ENCODE data around the gene LPAR4.
A peak's percentile ranks its signal among the peaks of the same experiment; 100 is the strongest.
"Not testable (repeated sequence)": the region's sequence is repeated elsewhere in the genome, so short reads cannot be mapped to it uniquely, and the experiment has no call there.

LPAR4 gene

DNA sequence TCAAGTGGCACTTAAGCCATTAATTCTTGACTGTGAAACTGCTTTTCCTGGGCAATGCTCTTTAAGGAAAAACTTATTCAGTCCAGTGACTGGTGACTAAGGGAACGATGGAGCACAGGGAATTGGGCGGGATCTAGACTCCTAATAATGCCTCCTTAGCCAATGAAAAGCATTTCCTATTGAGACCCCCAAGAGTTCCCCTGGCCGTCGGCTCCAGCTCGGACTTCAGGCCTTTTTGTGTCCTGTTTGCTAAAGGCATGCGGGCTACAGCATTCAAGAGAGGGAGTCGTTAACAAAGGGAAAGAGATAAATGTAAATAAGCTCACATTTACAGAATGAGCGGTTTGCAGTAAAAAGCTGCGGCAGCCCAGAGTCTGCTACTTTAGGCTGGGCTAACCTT lies at the start of gene LPAR4:
Gene LPAR4 (plus strand): TSS at position 232 of the 400 bp plus-strand sequence. CDS start 7,150 bp downstream, outside the sequence.
- DNase-seq (ENCODE audit: low read depth in 2 of 2) = peak in 1 of 2 experiments; percentile 7

DNA sequence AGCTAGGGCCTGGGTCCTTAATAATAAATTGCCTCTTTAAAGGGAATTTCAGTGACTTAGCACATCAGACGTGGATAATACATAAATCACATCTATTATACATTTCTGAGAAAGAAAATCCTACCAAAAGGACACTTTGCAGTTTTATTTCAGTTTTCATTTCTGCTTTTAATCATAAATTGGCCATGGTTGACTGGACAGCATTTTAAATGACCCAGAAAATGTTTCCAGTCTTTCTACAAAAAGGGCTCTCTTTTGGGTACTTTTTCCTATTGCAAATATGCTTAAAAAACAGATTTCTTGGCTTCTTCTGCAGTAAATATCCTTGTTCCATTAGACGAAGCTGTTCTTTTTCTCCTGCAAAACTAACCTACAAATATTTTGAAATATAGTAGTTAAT lies 41.4 kb upstream of the LPAR4 start:
- DNase-seq (ENCODE audit: low read depth in 2 of 2) = no peak

DNA sequence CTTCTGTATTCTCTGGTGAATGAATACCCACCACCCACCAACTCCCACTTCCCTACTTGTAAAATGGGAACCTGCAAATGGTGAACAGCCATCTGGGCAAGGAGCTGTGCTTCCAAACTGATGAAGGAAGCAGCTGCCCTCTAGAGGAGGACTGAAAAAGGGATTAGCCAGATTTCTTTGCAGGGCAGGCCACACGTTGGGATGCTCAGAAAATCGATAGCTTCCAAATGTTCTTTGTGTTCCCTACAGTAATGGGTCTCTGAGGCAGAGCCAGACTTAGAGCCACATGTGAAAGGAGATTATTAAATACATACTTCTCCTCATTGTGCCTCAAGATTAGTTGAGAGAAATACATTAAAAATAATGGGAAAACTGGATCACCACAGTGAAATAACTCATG lies 39.3 kb upstream of the LPAR4 start:
- peak; percentile 7 to 10 for DNase-seq (ENCODE audit: low read depth in 2 of 2)

GRCh38 chrX:78708816-78709215 lies 38.7 kb upstream of the LPAR4 start:
- peak in 1 of 2 experiments; percentile 3 for DNase-seq (ENCODE audit: low read depth in 2 of 2)

DNA sequence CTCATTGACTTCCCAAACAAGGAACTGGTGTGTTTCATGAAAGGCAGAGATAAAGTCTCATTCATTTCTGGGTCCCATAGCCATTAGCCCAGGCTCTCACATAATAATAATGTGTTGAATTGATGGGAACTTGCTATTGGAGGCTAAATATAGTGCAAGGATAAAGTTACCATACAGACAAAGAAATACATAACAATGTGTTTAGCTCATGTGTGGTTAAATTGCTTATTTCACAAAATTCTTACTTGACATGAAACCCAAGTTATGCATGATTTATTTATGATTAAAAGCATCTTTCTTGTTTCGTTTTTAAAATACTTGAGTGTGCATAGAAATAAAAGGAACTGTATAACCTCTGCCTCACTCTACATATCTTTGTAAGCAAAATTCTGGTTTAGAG lies 37.3 kb upstream of the LPAR4 start:
- peak; percentile 26 to 32 for DNase-seq (ENCODE audit: low read depth in 2 of 2)

DNA sequence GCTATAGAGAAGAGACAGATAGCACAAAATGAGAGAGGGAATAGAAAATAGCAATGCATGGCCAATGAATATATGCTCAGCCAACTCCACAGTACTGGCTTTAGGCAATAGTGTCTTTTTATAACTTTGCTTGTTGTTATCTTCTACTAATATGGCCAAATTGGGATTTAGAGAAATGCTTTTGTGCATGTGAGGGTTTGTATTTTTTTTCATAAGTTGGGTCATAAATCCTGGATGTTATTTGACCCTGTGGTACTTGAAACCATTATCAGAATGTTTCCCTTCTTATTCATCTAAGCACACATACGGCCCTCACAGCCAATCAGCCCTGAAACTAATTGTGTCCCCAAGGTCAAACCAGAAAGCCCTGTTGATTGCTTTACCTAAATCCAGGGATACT lies 35.2 kb upstream of the LPAR4 start:
- DNase-seq (ENCODE audit: low read depth in 2 of 2) = peak; percentile 13 to 20

GRCh38 chrX:78725287-78725686 lies 22.2 kb upstream of the LPAR4 start:
- no peak for DNase-seq (ENCODE audit: low read depth in 2 of 2)

DNA sequence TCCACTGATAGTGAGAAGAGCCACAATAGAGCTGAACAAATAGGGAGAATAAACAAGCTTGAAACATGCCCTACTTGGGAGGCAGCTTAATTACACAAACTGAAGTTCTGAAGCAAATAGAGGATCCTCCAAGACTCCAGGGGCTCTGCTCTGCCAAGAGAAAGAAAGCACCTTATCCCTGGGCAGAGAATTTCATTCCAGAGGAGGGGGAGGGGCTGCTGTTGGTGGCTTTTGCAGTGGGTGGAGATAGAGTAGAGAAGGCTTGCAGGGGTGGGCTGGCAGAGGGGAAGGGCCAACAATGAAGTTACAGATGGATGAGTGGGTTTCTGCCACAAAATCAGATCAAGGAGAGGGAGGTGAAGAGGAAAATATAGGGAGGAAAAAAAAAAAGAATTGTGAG lies 1.0 kb upstream of the LPAR4 start:
- no peak for DNase-seq (ENCODE audit: low read depth in 2 of 2)

GRCh38 chrX:78747971-78748370 lies 451 bp downstream of the LPAR4 start:
- DNase-seq (ENCODE audit: low read depth in 2 of 2) = no peak

GRCh38 chrX:78748846-78749245 lies 1.3 kb downstream of the LPAR4 start:
- DNase-seq (ENCODE audit: low read depth in 2 of 2) = no peak

GRCh38 chrX:78753571-78753970 lies 6.1 kb downstream of the LPAR4 start:
- no peak for DNase-seq (ENCODE audit: low read depth in 2 of 2)

DNA sequence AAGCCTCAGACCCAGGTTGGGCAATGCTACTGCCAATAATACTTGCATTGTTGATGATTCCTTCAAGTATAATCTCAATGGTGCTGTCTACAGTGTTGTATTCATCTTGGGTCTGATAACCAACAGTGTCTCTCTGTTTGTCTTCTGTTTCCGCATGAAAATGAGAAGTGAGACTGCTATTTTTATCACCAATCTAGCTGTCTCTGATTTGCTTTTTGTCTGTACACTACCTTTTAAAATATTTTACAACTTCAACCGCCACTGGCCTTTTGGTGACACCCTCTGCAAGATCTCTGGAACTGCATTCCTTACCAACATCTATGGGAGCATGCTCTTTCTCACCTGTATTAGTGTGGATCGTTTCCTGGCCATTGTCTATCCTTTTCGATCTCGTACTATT lies 7.4 kb downstream of the LPAR4 start:
- DNase-seq (ENCODE audit: low read depth in 2 of 2) = no peak

- no peak for DNase-seq (ENCODE audit: low read depth in 2 of 2)
Measured at GRCh38 chrX:78759081-78759480, 11.6 kb downstream of the LPAR4 start.

GRCh38 chrX:78769101-78769755 lies 21.7 kb downstream of the LPAR4 start:
- DNase-seq (ENCODE audit: low read depth in 2 of 2) = no peak

GRCh38 chrX:78769946-78770345 lies 22.4 kb downstream of the LPAR4 start:
- DNase-seq (ENCODE audit: low read depth in 2 of 2) = no peak

- no peak for DNase-seq (ENCODE audit: low read depth in 2 of 2)
Measured at GRCh38 chrX:78796916-78797315, 49.4 kb downstream of the LPAR4 start.

DNA sequence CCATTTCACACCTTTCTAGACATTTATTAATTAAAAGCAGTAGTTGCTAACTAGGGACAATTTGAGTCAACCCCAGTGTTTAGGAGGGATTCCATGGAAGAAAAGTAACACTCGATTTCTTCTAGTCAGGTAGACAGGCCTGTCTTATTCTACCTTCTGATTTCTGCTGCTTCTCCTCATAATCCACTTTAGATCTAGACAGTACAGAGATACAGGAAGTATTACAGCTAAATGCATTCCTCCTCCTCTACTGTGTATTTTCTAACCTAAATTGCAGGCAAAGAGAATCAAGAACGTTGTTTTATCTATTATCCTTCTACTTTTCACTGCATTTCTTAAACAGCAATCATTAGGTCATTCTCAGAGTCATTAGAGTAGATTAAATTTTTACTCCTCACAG lies 52.6 kb downstream of the LPAR4 start:
- DNase-seq (ENCODE audit: low read depth in 2 of 2) = no peak

- DNase-seq (ENCODE audit: low read depth in 2 of 2) = no peak
Measured at GRCh38 chrX:78800694-78801093, 53.2 kb downstream of the LPAR4 start.

- no peak for DNase-seq (ENCODE audit: low read depth in 2 of 2)
Measured at GRCh38 chrX:78801522-78801921, 54.0 kb downstream of the LPAR4 start.

DNA sequence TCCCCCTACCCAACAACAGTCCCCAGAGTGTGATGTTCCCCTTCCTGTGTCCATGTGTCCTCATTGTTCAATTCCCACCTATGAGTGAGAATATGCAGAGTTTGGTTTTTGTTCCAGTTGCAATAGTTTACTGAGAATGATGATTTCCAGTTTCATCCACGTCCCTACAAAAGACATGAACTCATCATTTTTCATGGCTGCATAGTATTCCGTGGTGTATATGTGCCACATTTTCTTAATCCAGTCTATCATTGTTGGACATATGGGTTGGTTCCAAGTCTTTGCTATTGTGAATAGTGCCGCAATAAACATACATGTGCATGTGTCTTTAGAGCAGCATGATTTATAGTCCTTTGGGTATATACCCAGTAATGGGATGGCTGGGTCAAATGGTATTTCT lies 55.0 kb downstream of the LPAR4 start:
- not testable (repeated sequence) for DNase-seq (ENCODE audit: low read depth in 2 of 2)
